ENCODE results near the gene FOXL1. TPM values are rescaled to one million over a fixed set of nuclear protein-coding genes. Genes with fewer than 3 reads are reported as not detected.

FOXL1 gene
- total RNA-seq (2021; ENCODE audit: unreplicated experiment) (7.5 TPM), Bru-seq, nascent RNA (percentile 47 among the genes with signal in this experiment), BruChase-seq, experiment 1, labeled RNA remaining after a 6-hour chase (percentile 48 among the genes with signal in this experiment), BruChase-seq, experiment 2, labeled RNA remaining after a 2-hour chase (percentile 65 among the genes with signal in this experiment)
- 2.0 and 3.0 TPM in 2 replicates for polyA plus RNA-seq (2012)
- long read RNA-seq, transcript FOXL1-201 (1 exons, 3,655 nt): major isoform, 6 of 14 reads
- long read RNA-seq, partial matches to known transcripts: 0 of 14 reads
- long read RNA-seq, other reads (novel, unspliced or antisense): 6 of 14 reads

DNA sequence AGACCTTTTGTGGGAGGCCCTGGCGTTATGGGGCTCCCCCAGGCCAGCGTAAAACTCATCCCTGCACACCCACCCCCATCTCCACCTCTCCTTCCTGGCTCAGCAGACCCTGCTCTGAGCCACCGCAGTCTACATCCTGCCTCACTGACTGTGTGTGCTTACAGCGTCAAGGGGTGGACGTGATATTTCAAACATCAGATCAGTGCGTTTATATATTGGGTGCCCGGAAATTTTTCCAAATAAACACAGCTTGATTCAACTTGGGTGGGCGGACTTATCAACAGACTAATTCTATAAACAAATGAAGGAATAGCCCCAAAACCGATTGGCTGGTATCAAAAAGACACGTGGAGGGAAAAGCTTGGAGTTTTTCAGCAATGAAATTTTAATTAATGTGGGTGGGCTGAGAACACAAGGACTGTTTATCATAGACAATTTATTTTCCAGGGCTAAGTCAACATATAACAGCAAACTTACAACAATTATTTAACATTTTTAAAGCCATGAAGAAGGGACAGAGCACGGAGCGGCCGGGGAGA, at the start of gene FOXL1:
Gene FOXL1, plus strand, starts transcription at position 489 of the 539 bp plus-strand sequence. CDS start 175 bp downstream, outside the sequence.
- Histone ChIP-seq H3K27me3 (ENCODE audit: insufficient read depth, low read length) (no peaks in the 10 kb centered on the region), H3K4me3 (replicated peaks in 1 of 2; ENCODE audit: low read depth in 1 of 2, low read length in 2 of 2) (peak within 1 kb of the TSS in 1 of 2 experiments; percentile 62; a peak in 1 of 4 replicates), H3K4me1 (ENCODE audit: control insufficient read depth in 1 of 2, insufficient read depth in 2 of 2, low read length in 2 of 2) (peaks cover 11 to 22% of the 10 kb centered on the region in 2 experiments; a peak in 3 of 4 replicates), H2AFZ (ENCODE audit: low read depth, low read length, poor library complexity, severe bottlenecking) (no peak within 1 kb of the TSS), H3K9ac (ENCODE audit: low read length) (no peak within 1 kb of the TSS), H3K4me2 (ENCODE audit: low read length) (peak within 1 kb of the TSS; percentile 89), H3K9me3 (ENCODE audit: control insufficient read depth in 1 of 2, insufficient read depth in 1 of 2, low read depth in 1 of 2, low read length in 2 of 2) (no peaks in the 10 kb centered on the region), H3K27ac (ENCODE audit: low read depth, low read length) (no peak within 1 kb of the TSS), H4K20me1 (ENCODE audit: insufficient read depth) (no peaks in the 10 kb centered on the region), H3K79me2 (ENCODE audit: insufficient read depth, low read length) (no peaks in the 10 kb centered on the region), H3K36me3 (ENCODE audit: control insufficient read depth in 1 of 2, insufficient read depth in 2 of 2, low read length in 2 of 2) (no peaks in the 10 kb centered on the region), H3K9me2 (ENCODE audit: insufficient read depth) (no peaks in the 10 kb centered on the region)
- no peak for TF ChIP-seq EZH2phosphoT487 (IDR thresholded peaks at IDR 0.05; ENCODE audit: borderline replicate concordance)
- TF ChIP-seq, protein P1, sequence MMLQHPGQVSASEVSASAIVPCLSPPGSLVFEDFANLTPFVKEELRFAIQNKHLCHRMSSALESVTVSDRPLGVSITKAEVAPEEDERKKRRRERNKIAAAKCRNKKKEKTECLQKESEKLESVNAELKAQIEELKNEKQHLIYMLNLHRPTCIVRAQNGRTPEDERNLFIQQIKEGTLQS (IDR thresholded peaks at IDR 0.05): no peak
- no peak for TF ChIP-seq CEBPB (IDR thresholded peaks at IDR 0.05; ENCODE audit: low read depth)
- no peak for TF ChIP-seq YY1 (IDR thresholded peaks at IDR 0.05; ENCODE audit: extremely low read depth, insufficient replicate concordance, low read depth, low read length)
- TF ChIP-seq SIN3A (IDR thresholded peaks at IDR 0.05; ENCODE audit: low read depth): no peak
- no peak for TF ChIP-seq TCF7L2 (IDR thresholded peaks at IDR 0.05; ENCODE audit: borderline replicate concordance, extremely low read depth, insufficient read depth, insufficient read length)
- TF ChIP-seq SP1 (IDR thresholded peaks at IDR 0.05; ENCODE audit: low read depth): no peak
- TF ChIP-seq, protein P2, sequence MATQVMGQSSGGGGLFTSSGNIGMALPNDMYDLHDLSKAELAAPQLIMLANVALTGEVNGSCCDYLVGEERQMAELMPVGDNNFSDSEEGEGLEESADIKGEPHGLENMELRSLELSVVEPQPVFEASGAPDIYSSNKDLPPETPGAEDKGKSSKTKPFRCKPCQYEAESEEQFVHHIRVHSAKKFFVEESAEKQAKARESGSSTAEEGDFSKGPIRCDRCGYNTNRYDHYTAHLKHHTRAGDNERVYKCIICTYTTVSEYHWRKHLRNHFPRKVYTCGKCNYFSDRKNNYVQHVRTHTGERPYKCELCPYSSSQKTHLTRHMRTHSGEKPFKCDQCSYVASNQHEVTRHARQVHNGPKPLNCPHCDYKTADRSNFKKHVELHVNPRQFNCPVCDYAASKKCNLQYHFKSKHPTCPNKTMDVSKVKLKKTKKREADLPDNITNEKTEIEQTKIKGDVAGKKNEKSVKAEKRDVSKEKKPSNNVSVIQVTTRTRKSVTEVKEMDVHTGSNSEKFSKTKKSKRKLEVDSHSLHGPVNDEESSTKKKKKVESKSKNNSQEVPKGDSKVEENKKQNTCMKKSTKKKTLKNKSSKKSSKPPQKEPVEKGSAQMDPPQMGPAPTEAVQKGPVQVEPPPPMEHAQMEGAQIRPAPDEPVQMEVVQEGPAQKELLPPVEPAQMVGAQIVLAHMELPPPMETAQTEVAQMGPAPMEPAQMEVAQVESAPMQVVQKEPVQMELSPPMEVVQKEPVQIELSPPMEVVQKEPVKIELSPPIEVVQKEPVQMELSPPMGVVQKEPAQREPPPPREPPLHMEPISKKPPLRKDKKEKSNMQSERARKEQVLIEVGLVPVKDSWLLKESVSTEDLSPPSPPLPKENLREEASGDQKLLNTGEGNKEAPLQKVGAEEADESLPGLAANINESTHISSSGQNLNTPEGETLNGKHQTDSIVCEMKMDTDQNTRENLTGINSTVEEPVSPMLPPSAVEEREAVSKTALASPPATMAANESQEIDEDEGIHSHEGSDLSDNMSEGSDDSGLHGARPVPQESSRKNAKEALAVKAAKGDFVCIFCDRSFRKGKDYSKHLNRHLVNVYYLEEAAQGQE (IDR thresholded peaks at IDR 0.05; ENCODE audit: low read depth): no peak
- TF ChIP-seq POLR2A (IDR thresholded peaks at IDR 0.05; ENCODE audit: borderline replicate concordance, extremely low read depth, insufficient read depth, insufficient read length): no peak
- no peak for TF ChIP-seq ELF1 (IDR thresholded peaks at IDR 0.05; ENCODE audit: borderline replicate concordance, low read depth)
- TF ChIP-seq ZNF274 (IDR thresholded peaks at IDR 0.05; ENCODE audit: low read depth, low read length): no peak
- no peak for TF ChIP-seq CBX3 (IDR thresholded peaks at IDR 0.05; ENCODE audit: low read depth)
- TF ChIP-seq FOSL1 (IDR thresholded peaks at IDR 0.05; ENCODE audit: low read depth): no peak
- TF ChIP-seq EZH2 (IDR thresholded peaks at IDR 0.05): no peak
- no peak for TF ChIP-seq JUND (IDR thresholded peaks at IDR 0.05)
- TF ChIP-seq, protein P3, sequence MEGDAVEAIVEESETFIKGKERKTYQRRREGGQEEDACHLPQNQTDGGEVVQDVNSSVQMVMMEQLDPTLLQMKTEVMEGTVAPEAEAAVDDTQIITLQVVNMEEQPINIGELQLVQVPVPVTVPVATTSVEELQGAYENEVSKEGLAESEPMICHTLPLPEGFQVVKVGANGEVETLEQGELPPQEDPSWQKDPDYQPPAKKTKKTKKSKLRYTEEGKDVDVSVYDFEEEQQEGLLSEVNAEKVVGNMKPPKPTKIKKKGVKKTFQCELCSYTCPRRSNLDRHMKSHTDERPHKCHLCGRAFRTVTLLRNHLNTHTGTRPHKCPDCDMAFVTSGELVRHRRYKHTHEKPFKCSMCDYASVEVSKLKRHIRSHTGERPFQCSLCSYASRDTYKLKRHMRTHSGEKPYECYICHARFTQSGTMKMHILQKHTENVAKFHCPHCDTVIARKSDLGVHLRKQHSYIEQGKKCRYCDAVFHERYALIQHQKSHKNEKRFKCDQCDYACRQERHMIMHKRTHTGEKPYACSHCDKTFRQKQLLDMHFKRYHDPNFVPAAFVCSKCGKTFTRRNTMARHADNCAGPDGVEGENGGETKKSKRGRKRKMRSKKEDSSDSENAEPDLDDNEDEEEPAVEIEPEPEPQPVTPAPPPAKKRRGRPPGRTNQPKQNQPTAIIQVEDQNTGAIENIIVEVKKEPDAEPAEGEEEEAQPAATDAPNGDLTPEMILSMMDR (IDR thresholded peaks at IDR 0.05 in 2 of 3, conservative IDR thresholded peaks at IDR 0.05 in 1 of 3; ENCODE audit: borderline replicate concordance in 1 of 3, insufficient read depth in 1 of 3, low read depth in 2 of 3, low read length in 2 of 3): no peak
- TF ChIP-seq, protein P4, sequence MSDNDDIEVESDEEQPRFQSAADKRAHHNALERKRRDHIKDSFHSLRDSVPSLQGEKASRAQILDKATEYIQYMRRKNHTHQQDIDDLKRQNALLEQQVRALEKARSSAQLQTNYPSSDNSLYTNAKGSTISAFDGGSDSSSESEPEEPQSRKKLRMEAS (IDR thresholded peaks at IDR 0.05): no peak
- TF ChIP-seq ZFX (IDR thresholded peaks at IDR 0.05): no peak
- TF ChIP-seq RAD21 (IDR thresholded peaks at IDR 0.05; ENCODE audit: low read depth): no peak
- ChIA-PET POLR2A (no interaction called here), RAD21 (ENCODE audit: low non-redundant PET in 1 of 2, low total read pairs in 2 of 2, uncharacterized antibody in 2 of 2, unreplicated experiment in 2 of 2) (no interaction called here), CTCF (no interaction called here)
- intact Hi-C loops (cut with micrococcal nuclease): loop anchor here (5.0 kb wide), 3 partner anchors 439 to 499 kb away; no protein-coding TSS in a partner anchor
- DNase-seq (ENCODE audit: low read depth, low spot score): no peak
- ATAC-seq: no peak
- no TSS peak for BruUV-seq (replicated peaks)

Data from HCT116 (cell line).